ENCODE data around the gene ARL14.

DNA sequence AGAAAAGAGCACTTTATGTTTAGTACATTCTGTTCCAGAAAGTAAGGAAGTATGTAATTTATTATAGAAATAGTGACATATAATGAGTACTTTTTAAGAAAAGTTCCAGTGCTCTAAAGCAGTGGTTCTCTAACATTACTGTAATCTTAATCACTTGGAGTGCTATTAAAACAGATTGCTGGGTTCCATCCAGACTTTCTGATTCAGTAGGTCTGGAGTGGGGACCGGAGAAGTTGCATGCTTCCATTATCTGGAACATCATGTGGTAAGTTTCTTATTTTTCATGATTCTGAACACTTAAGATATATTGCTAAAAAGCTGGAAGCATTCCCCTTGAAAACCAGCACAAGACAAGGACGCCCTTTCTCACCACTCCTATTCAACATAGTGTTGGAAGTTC, 47.5 kb upstream of the ARL14 start:
- TF ChIP-seq, protein P1, sequence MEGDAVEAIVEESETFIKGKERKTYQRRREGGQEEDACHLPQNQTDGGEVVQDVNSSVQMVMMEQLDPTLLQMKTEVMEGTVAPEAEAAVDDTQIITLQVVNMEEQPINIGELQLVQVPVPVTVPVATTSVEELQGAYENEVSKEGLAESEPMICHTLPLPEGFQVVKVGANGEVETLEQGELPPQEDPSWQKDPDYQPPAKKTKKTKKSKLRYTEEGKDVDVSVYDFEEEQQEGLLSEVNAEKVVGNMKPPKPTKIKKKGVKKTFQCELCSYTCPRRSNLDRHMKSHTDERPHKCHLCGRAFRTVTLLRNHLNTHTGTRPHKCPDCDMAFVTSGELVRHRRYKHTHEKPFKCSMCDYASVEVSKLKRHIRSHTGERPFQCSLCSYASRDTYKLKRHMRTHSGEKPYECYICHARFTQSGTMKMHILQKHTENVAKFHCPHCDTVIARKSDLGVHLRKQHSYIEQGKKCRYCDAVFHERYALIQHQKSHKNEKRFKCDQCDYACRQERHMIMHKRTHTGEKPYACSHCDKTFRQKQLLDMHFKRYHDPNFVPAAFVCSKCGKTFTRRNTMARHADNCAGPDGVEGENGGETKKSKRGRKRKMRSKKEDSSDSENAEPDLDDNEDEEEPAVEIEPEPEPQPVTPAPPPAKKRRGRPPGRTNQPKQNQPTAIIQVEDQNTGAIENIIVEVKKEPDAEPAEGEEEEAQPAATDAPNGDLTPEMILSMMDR (conservative IDR thresholded peaks at IDR 0.05; ENCODE audit: low read length), result no peak
- no peak for TF ChIP-seq EZH2phosphoT487 (IDR thresholded peaks at IDR 0.05; ENCODE audit: borderline replicate concordance, low read depth, low read length)
